ENCODE measurements around the gene CDH12. TPM values are rescaled to one million over a fixed set of nuclear protein-coding genes. Genes with fewer than 3 reads are reported as not detected.

Gene CDH12
- total and polyA plus RNA-seq, 2 donors (not counting 3 experiments of a cell fraction or from before 2014, with no cell fraction given) = 0.03 TPM; not detected in 1

- Histone ChIP-seq H3K27ac (ENCODE audit: insufficient read depth, low read depth, low read length) (no peak overlapping the region), H3K9me3 (replicated peaks; ENCODE audit: control insufficient read depth, insufficient read depth, low read length) (no peaks in the 10 kb centered on the region), H3K9me1 (replicated peaks; ENCODE audit: control insufficient read depth, extremely low read depth, insufficient read depth, low read length) (no peaks in the 10 kb centered on the region), H3K36me3 (ENCODE audit: control insufficient read depth in 2 of 2, extremely low read depth in 1 of 2, insufficient read depth in 2 of 2, low read length in 2 of 2) (no peaks in the 10 kb centered on the region), H3K4me2 (ENCODE audit: insufficient read depth, low read length) (no peak overlapping the region), H3K27me3 (ENCODE audit: control insufficient read depth in 2 of 2, insufficient read depth in 2 of 2, low read length in 2 of 2) (no peaks in the 10 kb centered on the region), H3K9ac (replicated peaks; ENCODE audit: extremely low read depth, insufficient read depth, low read length) (no peak overlapping the region), H4K20me1 (replicated peaks; ENCODE audit: control insufficient read depth, extremely low read depth, insufficient read depth, low read length) (no peaks in the 10 kb centered on the region), H2AFZ (ENCODE audit: low read depth, low read length) (no peak overlapping the region), H3K4me1 (ENCODE audit: control insufficient read depth, extremely low read depth, insufficient read depth, low read length) (no peaks in the 10 kb centered on the region), H3K4me3 (replicated peaks in 1 of 3; ENCODE audit: insufficient read depth in 1 of 3, low read depth in 1 of 3, low read length in 3 of 3) (no peak overlapping the region), H3K79me2 (ENCODE audit: control insufficient read depth, insufficient read depth, low read length) (no peaks in the 10 kb centered on the region)
- ChIA-PET POLR2A (no interaction called here), CTCF (interaction anchor here (0.5 kb wide), 1 partner anchor 41 kb away, joined by 3 read pairs; no protein-coding TSS in a partner anchor)
- no TSS peak for BruUV-seq (replicated peaks)
- TF ChIP-seq EZH2 (IDR thresholded peaks at IDR 0.05; ENCODE audit: borderline replicate concordance, low read depth, low read length, severe bottlenecking) (no peak), JUN (IDR thresholded peaks at IDR 0.05; ENCODE audit: borderline replicate concordance, insufficient read depth, insufficient read length, low read depth) (no peak), POLR2A (IDR thresholded peaks at IDR 0.05; ENCODE audit: low read depth, low read length) (no peak), GATA2 (IDR thresholded peaks at IDR 0.05; ENCODE audit: insufficient read depth, insufficient read length, low read depth, low read length) (no peak), MAX (IDR thresholded peaks at IDR 0.05; ENCODE audit: insufficient read depth, insufficient read length) (no peak), MYC (IDR thresholded peaks at IDR 0.05; ENCODE audit: low read depth, low read length) (no peak), FOS (IDR thresholded peaks at IDR 0.05; ENCODE audit: borderline replicate concordance, insufficient read depth, low read length) (no peak), POLR2AphosphoS5 (IDR thresholded peaks at IDR 0.05; ENCODE audit: insufficient read depth, low read depth, low read length) (no peak)
- TF ChIP-seq, protein P1, sequence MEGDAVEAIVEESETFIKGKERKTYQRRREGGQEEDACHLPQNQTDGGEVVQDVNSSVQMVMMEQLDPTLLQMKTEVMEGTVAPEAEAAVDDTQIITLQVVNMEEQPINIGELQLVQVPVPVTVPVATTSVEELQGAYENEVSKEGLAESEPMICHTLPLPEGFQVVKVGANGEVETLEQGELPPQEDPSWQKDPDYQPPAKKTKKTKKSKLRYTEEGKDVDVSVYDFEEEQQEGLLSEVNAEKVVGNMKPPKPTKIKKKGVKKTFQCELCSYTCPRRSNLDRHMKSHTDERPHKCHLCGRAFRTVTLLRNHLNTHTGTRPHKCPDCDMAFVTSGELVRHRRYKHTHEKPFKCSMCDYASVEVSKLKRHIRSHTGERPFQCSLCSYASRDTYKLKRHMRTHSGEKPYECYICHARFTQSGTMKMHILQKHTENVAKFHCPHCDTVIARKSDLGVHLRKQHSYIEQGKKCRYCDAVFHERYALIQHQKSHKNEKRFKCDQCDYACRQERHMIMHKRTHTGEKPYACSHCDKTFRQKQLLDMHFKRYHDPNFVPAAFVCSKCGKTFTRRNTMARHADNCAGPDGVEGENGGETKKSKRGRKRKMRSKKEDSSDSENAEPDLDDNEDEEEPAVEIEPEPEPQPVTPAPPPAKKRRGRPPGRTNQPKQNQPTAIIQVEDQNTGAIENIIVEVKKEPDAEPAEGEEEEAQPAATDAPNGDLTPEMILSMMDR (IDR thresholded peaks at IDR 0.05; ENCODE audit: extremely low read depth in 1 of 2, insufficient read depth in 1 of 2, low read depth in 1 of 2, low read length in 2 of 2) = no peak
- intact Hi-C loops (cut with micrococcal nuclease) (no loop called here), dilution Hi-C loops (cut with MboI; ENCODE audit: extremely low pct_ligation_motif_present, low sequenced_read_pairs) (no loop called here)
- no peak for FAIRE-seq
- no peak for DNase-seq (ENCODE audit: low read depth, low spot score)
These were observed 226.1 kb downstream of the CDH12 start for GRCh38 chr5:22627029-22627428.

Data from endothelial cell of umbilical vein (primary cell).